ENCODE measurements around the gene NPAP1.

NPAP1 gene

GRCh38 chr15:24696842-24697241 is 21.3 kb downstream of the NPAP1 start:
- Mint-ChIP-seq H3K27ac (no peak overlapping the region), H3K9me3 (peaks cover 8% of the 10 kb centered on the region), H3K4me1 (no peaks in the 10 kb centered on the region), H3K27me3 (no peaks in the 10 kb centered on the region), H3K36me3 (no peaks in the 10 kb centered on the region), H3K4me3 (no peak overlapping the region)
- no peak for DNase-seq
- CTCF ChIA-PET, result no interaction called here

- DNase-seq, result no peak
- Mint-ChIP-seq H3K9me3 (peaks cover 24% of the 10 kb centered on the region), H3K36me3 (no peaks in the 10 kb centered on the region), H3K27me3 (no peaks in the 10 kb centered on the region), H3K4me1 (no peaks in the 10 kb centered on the region), H3K4me3 (no peak overlapping the region), H3K27ac (no peak overlapping the region)
- CTCF ChIA-PET, result no interaction called here
These were observed 42.9 kb downstream of the NPAP1 start for GRCh38 chr15:24718289-24719082.

DNA sequence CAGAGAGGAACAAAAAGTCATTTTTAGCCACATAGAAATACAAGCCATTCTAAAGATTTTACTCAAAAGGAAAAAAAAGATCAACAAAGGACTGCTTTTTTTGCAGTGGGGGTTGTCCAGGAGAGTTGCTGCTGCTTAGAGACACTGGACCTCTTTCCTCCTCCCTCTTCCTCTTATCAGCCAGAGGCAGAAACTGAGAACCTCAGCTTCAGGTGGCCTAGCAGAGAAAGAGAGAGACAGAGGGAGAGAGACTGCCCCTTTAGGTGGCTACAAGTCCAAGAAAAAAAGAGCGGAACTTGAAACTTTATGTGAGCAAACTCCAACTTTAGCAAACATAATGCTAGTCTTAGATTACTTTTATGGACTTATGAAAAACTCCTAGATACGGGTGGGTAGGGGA is 54.2 kb downstream of the NPAP1 start:
- DNase-seq, result no peak
- no peak overlapping the region for H3K4me3 Mint-ChIP-seq
- no peaks in the 10 kb centered on the region for H3K4me1 Mint-ChIP-seq
- H3K36me3 Mint-ChIP-seq, result no peaks in the 10 kb centered on the region
- H3K9me3 Mint-ChIP-seq, result peaks cover 16% of the 10 kb centered on the region
- H3K27ac Mint-ChIP-seq, result no peak overlapping the region
- CTCF ChIA-PET, result no interaction called here
- H3K27me3 Mint-ChIP-seq, result no peaks in the 10 kb centered on the region

Data from activated naive CD4-positive, alpha-beta T cell treated with anti-CD3 and anti-CD28 coated beads, Interleukin-2, amount 10 ng/mL, durations not matched to agents 7 days and 5 days (primary cell).